ENCODE data around the gene CDK14.
A peak's percentile ranks its signal among the peaks of the same experiment; 100 is the strongest.

The CDK14 gene

GRCh38 chr7:90599038-90599437 is 2.9 kb downstream of the CDK14 start:
- Mint-ChIP-seq H3K27ac (peak overlapping the region in 1 of 3 experiments; percentile 15), H3K4me3 (peak overlapping the region; percentile 34 to 60 (median 58)), H3K36me3 (ENCODE audit: low read depth) (no peaks in the 10 kb centered on the region), H3K9me3 (no peaks in the 10 kb centered on the region), H3K27me3 (ENCODE audit: low read depth) (peaks cover 4% of the 10 kb centered on the region), H3K4me1 (peaks cover 51% of the 10 kb centered on the region)
- no peak for TF ChIP-seq CTCF (IDR thresholded peaks at IDR 0.05; ENCODE audit: unreplicated experiment in 3 of 3)

- Mint-ChIP-seq H3K27me3 (ENCODE audit: low read depth) (no peaks in the 10 kb centered on the region), H3K9me3 (no peaks in the 10 kb centered on the region), H3K27ac (peak overlapping the region; percentile 15 to 39 (median 36)), H3K4me1 (peaks cover 52% of the 10 kb centered on the region), H3K36me3 (ENCODE audit: low read depth) (no peaks in the 10 kb centered on the region), H3K4me3 (peak overlapping the region in 2 of 3 experiments; percentile 8 to 69)
- no peak for TF ChIP-seq CTCF (IDR thresholded peaks at IDR 0.05; ENCODE audit: unreplicated experiment in 3 of 3)
Measured at GRCh38 chr7:90599892-90600555, 3.9 kb downstream of the CDK14 start.

DNA sequence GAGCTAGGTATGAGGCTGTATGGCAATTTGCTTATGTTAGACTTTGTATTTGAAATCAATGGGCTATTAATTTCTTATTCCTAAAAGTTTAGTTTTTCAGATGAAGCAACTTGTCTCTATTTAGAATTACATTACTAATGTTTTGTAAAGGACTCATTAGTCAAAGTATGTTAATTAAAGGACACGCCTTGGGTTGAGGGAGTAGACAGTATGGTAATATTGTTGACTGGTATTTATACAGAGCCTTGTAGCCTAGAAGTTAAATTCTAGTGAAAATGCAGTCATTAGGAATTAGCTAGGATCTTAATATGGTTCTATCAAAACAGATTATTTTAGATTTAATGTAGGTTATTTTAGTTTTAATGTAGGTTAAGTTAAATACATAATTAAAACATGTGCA is 6.2 kb downstream of the CDK14 start:
- Mint-ChIP-seq H3K36me3 (ENCODE audit: low read depth) (no peaks in the 10 kb centered on the region), H3K27ac (no peak overlapping the region), H3K4me3 (no peak overlapping the region), H3K9me3 (no peaks in the 10 kb centered on the region), H3K27me3 (ENCODE audit: low read depth) (no peaks in the 10 kb centered on the region), H3K4me1 (peaks cover 52% of the 10 kb centered on the region)
- TF ChIP-seq CTCF (IDR thresholded peaks at IDR 0.05; ENCODE audit: unreplicated experiment in 3 of 3): no peak

GRCh38 chr7:90603346-90603745 is 7.2 kb downstream of the CDK14 start:
- no peaks in the 10 kb centered on the region for H3K36me3 Mint-ChIP-seq (ENCODE audit: low read depth)
- peaks cover 46% of the 10 kb centered on the region for H3K4me1 Mint-ChIP-seq

DNA sequence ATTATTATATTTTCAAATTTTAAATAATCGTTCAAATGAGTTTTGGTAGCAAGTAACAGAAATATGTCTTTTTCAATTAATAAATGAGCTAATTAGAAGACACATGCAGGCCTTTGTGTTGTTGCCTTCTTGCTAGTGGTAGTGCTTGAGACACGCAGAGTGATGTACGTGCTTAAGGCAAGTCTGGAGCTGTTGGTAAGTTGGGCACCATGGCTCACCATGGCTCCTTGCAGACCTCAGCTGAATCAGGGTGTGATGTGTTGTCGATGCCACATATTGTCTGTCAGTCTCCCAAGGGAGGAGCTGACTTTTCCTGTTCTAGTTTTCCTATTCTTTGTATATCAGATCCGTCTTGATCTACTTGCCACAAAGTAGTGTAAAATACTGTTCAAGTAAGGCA is 8.3 kb downstream of the CDK14 start:
- H3K4me1 Mint-ChIP-seq: peaks cover 40% of the 10 kb centered on the region
- peak overlapping the region; percentile 32 to 82 (median 73) for H3K27ac Mint-ChIP-seq
- H3K4me3 Mint-ChIP-seq: no peak overlapping the region
- TF ChIP-seq CTCF (IDR thresholded peaks at IDR 0.05; ENCODE audit: unreplicated experiment in 3 of 3): no peak
- H3K36me3 Mint-ChIP-seq (ENCODE audit: low read depth): no peaks in the 10 kb centered on the region
- H3K27me3 Mint-ChIP-seq (ENCODE audit: low read depth): no peaks in the 10 kb centered on the region
- H3K9me3 Mint-ChIP-seq: no peaks in the 10 kb centered on the region

More at GRCh38 chr7:90603346-90603745, 7.2 kb downstream of the CDK14 start:
- H3K27me3 Mint-ChIP-seq (ENCODE audit: low read depth): no peaks in the 10 kb centered on the region
- TF ChIP-seq CTCF (IDR thresholded peaks at IDR 0.05; ENCODE audit: unreplicated experiment in 3 of 3): no peak
- H3K4me3 Mint-ChIP-seq: no peak overlapping the region
- H3K27ac Mint-ChIP-seq: no peak overlapping the region
- H3K9me3 Mint-ChIP-seq: no peaks in the 10 kb centered on the region

- no peaks in the 10 kb centered on the region for H3K27me3 Mint-ChIP-seq (ENCODE audit: low read depth)
- H3K9me3 Mint-ChIP-seq: no peaks in the 10 kb centered on the region
- peak overlapping the region; percentile 32 to 82 (median 73) for H3K27ac Mint-ChIP-seq
- H3K4me3 Mint-ChIP-seq: no peak overlapping the region
- H3K4me1 Mint-ChIP-seq: peaks cover 33% of the 10 kb centered on the region
- TF ChIP-seq CTCF (IDR thresholded peaks at IDR 0.05; ENCODE audit: unreplicated experiment in 3 of 3): no peak
- peaks cover 2% of the 10 kb centered on the region for H3K36me3 Mint-ChIP-seq (ENCODE audit: low read depth)
Measured at GRCh38 chr7:90605055-90605454, 8.9 kb downstream of the CDK14 start.

All from nephron (organoid).